TTC549 (cell line): ENCODE results near the gene EHMT2.
"Not testable (repeated sequence)": the region's sequence is repeated elsewhere in the genome, so short reads cannot be mapped to it uniquely, and the experiment has no call there.

Experiments used
- FAIRE-seq: peaks from 2 replicates; lab custom pipeline; 2012; peaks lifted over from hg19 to GRCh38; lab: Jason Lieb, UNC

The EHMT2 gene

DNA sequence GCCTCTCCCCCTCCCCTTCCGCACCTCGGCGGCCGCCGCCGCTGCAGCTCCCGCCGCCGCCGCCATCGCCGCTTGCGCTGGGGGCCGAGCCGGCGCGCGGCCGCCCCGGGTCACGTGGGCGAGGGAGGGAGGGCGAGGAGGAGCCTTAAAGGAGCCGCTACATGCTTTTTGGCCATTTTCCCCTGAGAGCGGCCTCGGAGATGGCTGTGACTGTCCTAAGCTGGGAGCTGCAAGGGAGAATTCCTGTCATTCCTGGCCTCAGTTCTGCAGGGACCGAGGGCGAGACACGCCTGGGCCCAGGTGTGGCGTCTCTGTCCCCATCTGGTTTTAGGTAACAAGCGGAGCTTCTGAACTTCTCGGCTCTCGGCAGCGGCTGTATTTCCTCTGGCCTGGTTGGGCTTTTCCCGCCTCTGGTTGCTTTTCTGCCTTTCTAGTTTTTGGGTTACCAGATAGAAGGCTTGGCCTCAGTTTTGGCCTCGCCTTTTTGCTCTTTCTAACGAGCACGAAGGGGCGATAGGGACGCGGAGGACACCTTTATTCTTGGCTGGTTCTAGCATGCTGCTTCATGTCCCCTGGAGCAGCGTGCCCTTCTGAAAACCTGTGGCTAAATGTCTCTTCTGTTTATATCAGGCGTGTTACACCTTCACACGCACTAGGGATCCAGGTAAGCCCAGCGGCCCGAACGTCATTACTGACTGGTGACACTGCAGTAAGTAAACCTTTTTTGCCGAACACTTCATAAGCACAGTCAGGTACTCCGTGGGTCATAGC lies at the start of gene EHMT2:
Gene EHMT2 (minus strand): TSS at position 87 of the 771 bp plus-strand sequence. CDS start 21 bp downstream, at position 66.
- no peak for FAIRE-seq

DNA sequence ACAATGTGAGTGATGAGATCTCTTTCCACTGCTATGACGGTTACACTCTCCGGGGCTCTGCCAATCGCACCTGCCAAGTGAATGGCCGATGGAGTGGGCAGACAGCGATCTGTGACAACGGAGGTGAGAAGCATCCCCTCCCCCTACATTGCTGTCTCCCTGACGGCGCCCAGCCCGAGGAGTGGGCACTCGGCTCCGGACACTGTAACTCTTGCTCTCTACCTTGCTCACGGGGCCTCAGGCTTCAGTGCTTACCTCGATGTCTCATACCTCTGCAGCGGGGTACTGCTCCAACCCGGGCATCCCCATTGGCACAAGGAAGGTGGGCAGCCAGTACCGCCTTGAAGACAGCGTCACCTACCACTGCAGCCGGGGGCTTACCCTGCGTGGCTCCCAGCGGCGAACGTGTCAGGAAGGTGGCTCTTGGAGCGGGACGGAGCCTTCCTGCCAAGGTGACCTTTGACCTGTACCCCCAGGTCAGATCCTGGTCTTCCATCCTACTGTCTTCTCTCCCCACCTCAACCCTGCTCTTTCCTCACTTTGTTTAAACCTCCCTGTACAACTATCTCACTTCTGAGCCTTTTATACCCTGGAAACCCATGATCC lies 49.7 kb upstream of the EHMT2 start:
- FAIRE-seq: no peak

DNA sequence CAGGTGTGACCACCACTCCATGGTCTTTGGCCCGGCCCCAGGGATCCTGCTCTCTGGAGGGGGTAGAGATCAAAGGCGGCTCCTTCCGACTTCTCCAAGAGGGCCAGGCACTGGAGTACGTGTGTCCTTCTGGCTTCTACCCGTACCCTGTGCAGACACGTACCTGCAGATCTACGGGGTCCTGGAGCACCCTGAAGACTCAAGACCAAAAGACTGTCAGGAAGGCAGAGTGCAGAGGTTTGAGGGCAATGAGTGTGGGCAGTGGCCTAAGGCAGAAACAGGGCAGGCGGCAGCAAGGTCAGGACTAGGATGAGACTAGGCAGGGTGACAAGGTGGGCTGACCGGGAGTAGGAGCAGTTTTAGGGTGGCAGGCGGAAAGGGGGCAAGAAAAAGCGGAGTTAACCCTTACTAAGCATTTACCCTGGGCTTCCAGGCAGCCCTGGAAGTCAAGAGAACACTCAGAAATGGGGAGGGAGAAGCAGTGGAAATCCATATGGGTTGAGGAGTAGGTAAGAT lies 48.9 kb upstream of the EHMT2 start:
- no peak for FAIRE-seq

DNA sequence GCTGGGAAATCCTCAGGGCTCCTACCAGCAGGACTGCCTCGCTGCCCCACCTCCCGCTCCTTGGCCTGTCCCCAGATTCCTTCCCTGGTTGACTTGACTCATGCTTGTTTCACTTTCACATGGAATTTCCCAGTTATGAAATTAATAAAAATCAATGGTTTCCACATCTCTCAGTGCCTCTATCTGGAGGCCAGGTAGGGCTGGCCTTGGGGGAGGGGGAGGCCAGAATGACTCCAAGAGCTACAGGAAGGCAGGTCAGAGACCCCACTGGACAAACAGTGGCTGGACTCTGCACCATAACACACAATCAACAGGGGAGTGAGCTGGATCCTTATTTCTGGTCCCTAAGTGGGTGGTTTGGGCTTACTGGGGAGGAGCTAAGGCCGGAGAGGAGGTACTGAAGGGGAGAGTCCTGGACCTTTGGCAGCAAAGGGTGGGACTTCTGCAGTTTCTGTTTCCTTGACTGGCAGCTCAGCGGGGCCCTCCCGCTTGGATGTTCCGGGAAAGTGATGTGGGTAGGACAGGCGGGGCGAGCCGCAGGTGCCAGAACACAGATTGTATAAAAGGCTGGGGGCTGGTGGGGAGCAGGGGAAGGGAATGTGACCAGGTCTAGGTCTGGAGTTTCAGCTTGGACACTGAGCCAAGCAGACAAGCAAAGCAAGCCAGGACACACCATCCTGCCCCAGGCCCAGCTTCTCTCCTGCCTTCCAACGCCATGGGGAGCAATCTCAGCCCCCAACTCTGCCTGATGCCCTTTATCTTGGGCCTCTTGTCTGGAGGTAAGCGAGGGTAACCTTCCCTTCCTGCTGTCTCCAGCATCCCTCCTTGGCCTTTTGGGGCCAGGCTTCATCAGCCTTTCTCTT lies 48.2 kb upstream of the EHMT2 start, which contains the start of gene CFB:
Gene CFB (plus strand): TSS at position 589 of the 863 bp plus-strand sequence. CDS start 127 bp downstream, at position 716.
- FAIRE-seq: no peak

DNA sequence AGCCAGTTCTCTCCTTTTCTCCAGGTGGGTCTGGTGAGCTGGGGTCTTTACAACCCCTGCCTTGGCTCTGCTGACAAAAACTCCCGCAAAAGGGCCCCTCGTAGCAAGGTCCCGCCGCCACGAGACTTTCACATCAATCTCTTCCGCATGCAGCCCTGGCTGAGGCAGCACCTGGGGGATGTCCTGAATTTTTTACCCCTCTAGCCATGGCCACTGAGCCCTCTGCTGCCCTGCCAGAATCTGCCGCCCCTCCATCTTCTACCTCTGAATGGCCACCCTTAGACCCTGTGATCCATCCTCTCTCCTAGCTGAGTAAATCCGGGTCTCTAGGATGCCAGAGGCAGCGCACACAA lies 47.6 kb upstream of the EHMT2 start:
- no peak for FAIRE-seq

DNA sequence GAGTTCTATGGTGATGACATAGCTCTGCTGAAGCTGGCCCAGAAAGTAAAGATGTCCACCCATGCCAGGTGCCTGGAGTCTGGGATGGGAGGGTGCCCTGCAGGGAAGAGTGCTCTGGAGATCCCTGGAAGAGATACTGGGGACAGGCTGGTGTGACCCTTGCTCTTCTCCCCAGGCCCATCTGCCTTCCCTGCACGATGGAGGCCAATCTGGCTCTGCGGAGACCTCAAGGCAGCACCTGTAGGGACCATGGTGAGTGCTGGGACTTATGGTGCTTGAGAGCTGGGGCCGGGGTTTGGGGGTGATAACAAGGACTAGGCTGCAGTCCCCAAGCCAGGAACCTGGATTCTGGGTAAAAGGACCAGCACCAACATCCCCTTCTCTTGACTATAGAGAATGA lies 46.2 kb upstream of the EHMT2 start:
- no peak for FAIRE-seq

DNA sequence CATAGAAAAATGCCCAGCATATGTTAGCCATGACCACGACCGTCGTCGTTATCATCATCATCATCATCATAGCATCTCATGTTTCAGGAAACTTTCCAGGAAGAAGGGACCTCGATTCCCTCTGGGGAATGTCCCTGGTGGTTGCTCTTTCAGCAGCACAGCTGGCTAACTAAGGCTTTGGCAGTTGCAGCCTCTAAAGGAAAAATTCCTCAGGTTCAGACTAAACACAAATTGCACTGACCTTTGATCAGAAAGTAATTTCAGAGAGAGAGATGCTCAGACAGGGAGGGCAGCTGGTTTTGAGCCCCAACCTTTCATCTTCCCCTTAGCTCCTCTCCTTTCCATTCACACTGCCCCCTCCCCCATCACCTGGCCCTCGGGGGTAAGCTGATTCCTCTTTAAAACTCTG lies 42.8 kb upstream of the EHMT2 start:
- no peak for FAIRE-seq

DNA sequence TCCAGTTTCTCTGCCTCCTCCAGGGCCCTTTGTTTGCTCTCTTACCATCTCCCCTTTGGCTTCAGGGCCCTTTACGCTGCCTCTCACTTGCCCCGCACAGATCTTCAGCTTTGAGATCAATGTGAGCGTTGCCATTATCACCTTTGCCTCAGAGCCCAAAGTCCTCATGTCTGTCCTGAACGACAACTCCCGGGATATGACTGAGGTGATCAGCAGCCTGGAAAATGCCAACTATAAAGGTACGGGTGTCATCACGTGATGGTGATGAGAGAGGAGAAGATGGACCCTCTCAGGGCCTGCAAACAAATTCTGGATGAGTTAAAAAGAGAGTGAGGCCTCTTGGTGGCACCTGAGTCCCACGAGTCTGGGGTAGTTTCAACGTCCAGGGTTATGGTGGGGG lies 38.3 kb upstream of the EHMT2 start:
- no peak for FAIRE-seq

DNA sequence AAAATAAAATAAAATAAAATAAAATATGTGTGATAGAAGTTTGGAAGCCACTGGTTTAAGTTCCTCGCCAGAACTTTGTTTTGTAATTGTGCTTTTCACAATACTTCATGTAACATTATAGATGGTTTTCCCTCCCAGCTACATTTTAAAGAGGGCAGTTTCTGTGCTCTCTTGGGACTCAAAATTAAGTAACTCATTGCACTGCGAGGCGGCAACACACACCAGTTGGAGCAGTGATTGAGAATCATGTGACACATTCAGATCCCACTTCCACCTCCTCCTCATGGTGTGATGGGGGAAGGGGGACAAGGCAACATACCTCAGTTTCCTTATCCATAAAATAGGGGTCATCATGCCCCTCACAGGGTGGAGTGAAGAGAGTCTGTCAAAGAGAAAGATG lies 37.5 kb upstream of the EHMT2 start:
- FAIRE-seq: no peak

DNA sequence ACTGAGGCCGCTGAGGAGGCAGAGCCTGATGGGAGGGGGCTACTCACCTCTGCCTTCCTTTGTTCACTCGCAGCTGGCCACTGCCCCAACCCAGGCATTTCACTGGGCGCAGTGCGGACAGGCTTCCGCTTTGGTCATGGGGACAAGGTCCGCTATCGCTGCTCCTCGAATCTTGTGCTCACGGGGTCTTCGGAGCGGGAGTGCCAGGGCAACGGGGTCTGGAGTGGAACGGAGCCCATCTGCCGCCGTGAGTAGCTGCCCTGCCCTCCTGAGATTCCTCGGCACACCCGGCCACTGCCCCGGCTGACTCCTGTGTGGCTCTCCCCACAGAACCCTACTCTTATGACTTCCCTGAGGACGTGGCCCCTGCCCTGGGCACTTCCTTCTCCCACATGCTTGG lies 36.0 kb upstream of the EHMT2 start:
- no peak for FAIRE-seq

DNA sequence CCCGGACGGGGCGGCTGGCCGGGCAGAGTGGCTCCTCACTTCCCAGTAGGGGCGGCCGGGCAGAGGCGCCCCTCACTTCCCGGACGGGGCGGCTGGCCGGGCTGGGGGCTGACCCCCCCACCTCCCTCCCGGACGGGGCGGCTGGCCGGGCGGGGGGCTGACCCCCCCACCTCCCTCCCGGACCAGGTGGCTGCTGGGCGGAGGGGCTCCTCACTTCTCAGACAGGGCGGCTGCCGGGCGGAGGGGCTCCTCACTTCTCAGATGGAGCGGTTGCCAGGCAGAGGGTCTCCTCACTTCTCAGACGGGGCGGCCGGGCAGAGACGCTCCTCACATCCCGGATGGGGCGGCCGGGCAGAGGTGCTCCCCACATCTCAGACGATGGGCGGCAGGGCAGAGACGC lies 34.6 kb upstream of the EHMT2 start:
- not testable (repeated sequence) for FAIRE-seq

DNA sequence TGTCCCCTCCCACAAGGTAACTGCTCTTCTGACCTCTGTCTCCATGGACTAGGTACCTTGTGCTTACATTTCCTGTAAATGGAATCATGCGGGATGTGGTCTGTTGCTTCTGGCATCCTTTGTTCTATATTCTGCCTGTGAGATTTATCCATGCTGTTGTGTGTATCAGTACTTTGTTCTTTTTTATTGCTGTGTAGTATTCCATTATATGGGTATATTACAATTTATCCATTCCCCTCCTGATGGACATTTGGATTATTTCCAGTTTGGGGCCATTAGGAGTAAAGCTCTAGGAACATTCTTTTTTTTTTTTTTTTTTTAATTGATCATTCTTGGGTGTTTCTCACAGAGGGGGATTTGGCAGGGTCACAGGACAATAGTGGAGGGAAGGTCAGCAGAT lies 33.5 kb upstream of the EHMT2 start:
- no peak for FAIRE-seq

DNA sequence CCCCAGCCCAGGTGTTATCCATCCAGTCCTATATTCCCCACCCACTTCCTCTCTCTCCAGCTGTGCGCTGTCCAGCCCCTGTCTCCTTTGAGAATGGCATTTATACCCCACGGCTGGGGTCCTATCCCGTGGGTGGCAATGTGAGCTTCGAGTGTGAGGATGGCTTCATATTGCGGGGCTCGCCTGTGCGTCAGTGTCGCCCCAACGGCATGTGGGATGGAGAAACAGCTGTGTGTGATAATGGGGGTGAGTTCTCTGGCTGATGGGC lies 31.1 kb upstream of the EHMT2 start:
- FAIRE-seq: no peak

DNA sequence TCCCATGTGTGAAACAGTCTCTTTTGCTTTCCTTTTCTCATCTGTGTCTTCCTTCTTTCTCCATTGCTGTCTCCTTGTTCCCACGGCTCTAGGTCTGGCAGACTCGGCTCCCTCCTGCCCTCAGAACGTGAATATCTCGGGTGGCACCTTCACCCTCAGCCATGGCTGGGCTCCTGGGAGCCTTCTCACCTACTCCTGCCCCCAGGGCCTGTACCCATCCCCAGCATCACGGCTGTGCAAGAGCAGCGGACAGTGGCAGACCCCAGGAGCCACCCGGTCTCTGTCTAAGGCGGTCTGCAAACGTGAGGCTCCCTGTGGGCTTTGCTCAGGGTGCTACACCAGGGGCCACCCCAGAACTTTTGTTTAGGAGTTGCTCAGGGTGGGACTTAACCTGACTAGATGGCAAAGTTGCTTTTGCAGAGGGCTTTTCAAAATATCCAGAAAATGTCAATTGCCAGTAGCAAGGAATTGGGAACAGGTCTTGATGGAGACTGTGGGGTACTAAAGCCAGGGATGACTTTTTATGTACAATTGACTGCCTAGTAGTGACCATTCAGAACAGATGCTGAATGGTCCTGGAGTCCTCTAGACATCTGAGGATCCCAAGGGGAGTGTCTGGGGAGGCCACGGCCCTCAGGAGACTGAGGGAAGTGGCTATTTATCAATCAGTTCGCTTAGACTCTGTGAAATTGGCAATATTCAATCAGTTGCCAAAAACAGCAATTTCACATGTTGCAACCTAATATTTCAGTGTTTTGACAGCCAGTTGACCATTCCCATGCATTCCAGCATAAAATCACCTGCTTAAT lies 30.6 kb upstream of the EHMT2 start:
- no peak for FAIRE-seq

DNA sequence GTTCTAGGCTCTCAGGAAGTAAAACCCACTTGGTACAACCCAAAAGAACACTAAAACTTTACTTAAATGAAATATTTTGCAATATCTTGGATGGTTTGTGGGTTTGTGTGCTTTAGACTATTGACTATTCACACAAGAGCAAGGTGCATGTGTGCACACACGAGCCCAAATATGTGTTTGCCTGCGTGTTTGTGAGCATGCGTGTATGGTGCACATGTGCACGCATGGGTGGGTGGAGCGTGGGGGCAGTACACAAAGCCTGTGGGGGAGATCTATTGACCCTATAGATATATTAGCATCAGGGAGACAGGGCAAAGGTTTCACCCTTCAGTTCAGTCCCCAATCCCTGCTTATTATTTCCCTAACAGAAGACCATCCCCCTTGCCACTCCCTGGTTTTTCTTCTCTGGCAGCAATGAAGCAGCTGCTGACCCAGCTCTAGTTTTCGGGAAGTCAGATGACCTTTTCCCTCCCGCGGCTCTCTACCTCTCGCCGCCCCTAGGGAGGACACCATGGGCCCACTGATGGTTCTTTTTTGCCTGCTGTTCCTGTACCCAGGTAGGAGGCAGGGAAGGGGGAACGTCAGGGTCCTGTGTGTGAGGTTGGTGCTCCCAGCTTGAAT lies 29.9 kb upstream of the EHMT2 start, which contains the start of gene C2:
Gene C2 (plus strand): TSS at position 476 of the 621 bp plus-strand sequence. CDS start 36 bp downstream, at position 512.
- no peak for FAIRE-seq

DNA sequence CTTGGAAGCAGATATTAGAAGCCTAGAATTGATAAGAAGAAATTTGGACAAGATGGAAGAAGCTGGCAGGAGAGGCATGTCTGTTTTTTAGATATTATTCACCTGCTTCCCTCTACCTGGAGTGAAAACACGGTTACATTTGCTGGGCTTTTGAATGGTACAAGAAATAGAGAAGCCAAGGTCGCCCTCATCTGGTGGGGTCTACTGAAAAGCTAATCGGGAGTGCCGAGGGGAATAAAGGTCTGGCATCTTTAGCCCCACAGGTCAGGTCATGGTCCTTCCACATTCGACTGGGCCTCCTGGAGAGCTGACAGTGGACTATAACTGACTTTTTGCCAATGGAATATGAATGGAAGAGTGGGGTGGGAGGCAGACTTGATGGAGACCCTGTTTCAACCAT lies 25.4 kb upstream of the EHMT2 start:
- FAIRE-seq: no peak

DNA sequence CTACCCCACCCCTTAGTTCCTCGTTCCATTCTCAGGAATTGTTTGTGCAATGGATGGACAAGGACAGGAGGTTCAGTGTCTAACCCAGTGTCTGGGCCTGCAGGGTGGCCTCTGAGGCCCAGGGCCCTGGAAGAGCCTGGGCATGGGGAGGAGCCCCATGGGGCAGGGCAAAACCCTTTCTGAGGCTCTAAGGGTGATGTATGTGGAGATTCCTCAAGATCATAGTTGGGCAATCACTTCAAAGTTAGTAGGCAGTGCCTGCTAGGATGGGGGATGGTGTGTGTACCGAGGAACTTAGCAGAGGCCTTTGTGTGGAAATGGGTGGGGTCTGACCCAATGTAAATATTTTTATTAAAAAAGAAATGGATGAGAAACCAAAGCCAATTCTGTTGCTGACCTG lies 23.3 kb upstream of the EHMT2 start:
- FAIRE-seq: no peak

DNA sequence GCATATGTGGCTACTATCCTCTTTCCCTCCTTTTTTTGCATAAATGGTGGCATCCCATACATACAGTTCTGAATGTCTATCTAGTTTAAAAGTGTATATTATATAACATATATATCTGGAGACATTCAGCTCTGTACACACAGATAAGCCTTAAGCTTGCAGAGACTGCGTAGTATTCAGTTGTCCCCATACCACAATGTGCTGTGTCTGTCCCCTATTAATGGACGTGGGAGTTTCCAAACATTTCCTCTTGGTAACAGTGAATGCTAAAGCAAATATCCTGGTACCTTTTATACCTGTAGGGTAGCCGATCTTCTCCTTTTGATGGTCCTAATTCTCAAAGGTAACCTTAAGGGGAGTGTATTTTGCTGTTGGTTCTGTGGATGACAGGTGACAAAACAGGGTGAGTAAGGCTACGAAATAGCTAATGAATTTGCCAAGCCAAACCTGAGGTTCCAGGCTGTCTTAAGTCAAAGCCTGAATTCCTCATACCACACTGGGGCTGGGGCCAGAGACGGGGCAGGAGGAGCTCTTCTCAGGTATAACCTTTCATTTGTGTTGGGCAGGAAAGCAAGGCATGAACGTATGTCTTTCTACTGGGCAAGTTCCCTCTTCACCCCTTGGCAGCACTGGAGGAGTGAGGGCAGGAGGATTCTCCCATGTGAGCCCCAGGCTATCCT lies 22.3 kb upstream of the EHMT2 start:
- FAIRE-seq: no peak

DNA sequence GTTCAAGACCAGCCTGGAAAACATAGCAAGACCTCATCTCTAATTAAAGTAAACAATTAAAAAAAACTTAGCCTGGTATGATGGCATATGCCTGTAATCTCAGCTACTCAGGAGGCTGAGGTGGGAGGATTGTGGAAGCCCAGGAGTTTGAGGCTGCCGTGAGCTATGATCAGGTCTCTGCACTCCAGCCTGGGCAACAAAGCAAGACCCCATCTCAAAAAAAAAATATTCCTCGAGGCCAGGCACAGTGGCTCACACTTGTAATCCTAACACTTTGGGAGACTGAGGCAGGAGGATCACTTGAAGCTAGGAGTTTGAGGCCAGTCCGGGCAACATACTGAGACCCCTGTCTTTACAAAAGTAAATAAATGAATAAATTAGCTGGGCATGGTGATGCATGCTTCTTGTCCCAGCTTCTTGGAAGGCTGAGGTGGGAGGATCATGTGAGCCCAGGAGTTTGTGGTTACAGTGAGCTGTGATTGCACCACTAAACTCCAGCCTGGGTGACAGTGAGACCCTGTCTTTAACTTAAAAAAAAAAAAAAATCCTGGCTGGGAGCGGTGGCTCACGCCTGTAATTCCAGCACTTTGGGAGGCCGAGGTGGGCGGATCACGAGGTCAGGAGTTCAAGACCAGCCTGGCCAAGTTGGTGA lies 20.7 kb upstream of the EHMT2 start:
- FAIRE-seq: no peak

DNA sequence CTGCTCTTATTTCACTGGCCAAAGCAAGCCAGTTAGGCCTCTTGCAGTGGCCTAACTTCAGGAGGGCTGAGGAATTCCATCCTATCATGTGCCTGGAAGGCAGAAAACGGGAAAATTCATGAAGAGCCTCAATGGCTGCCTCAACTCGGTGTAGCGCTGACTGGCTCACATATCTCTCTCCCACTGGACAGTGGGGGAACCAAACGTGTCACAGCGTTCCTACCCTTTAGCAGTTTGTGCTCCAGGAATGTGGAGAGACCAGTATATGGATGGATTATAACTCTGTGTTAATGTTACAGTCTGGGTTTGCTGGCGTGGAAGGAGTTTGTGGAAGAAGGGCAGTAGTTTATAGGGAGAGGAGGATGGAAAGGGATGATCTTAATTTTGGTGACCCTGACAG lies 18.3 kb upstream of the EHMT2 start:
- no peak for FAIRE-seq

DNA sequence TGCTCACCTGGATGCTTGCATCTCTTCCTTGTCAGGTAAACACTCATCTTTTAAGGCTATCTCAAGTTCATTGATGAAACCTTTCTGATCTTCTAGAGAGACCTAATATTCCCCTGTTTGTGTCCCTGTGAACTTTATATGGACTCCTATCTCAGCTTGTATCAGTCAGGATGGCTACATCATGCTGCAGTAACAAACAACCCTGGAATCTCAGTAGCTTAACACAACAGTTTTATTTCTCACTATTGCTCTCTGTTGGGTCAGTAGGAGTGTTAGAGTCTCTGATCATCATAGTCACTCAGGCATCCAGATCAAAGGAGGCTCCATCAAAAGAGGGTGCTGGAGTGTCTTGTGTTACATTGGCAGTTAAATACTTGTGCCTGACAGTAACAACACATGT lies 17.9 kb upstream of the EHMT2 start:
- no peak for FAIRE-seq
